Nephron (organoid): ENCODE measurements around the gene PTPRN2.

Source experiments
- H3K27ac Mint-ChIP-seq, 3 experiments: 2 replicates each; pipeline ENCODE4 v1.8.0; 2020; ENCODE audit warnings: mixed read lengths in 3 of 3, mild to moderate bottlenecking in 2 of 3, moderate library complexity in 1 of 3
- H3K27me3 Mint-ChIP-seq: 2 replicates; pipeline ENCODE4 v1.8.0; 2021; ENCODE audit warnings: low read depth, mild to moderate bottlenecking, moderate library complexity, mixed read lengths
- H3K36me3 Mint-ChIP-seq: 2 replicates; pipeline ENCODE4 v1.8.0; 2020; ENCODE audit warnings: low read depth, mixed read lengths
- H3K4me1 Mint-ChIP-seq: 2 replicates; pipeline ENCODE4 v1.8.0; 2020; ENCODE audit warnings: mixed read lengths
- H3K4me3 Mint-ChIP-seq, 3 experiments: 2 replicates each; pipeline ENCODE4 v1.8.0; 2020; ENCODE audit warnings: mild to moderate bottlenecking in 3 of 3, mixed read lengths in 3 of 3, moderate library complexity in 2 of 3
- H3K9me3 Mint-ChIP-seq: 2 replicates; pipeline ENCODE4 v1.8.0; 2020; ENCODE audit warnings: mixed read lengths
- CTCF ChIP-seq, 3 experiments: fragments of 200-600 bp; sonication (generic); IDR thresholded peaks; one replicate each; pipeline ENCODE4 v1.5.0; 2021; ENCODE audit warnings: antibody characterized with exemption in 3 of 3; ENCODE audit not compliant: unreplicated experiment in 3 of 3

The PTPRN2 gene

DNA sequence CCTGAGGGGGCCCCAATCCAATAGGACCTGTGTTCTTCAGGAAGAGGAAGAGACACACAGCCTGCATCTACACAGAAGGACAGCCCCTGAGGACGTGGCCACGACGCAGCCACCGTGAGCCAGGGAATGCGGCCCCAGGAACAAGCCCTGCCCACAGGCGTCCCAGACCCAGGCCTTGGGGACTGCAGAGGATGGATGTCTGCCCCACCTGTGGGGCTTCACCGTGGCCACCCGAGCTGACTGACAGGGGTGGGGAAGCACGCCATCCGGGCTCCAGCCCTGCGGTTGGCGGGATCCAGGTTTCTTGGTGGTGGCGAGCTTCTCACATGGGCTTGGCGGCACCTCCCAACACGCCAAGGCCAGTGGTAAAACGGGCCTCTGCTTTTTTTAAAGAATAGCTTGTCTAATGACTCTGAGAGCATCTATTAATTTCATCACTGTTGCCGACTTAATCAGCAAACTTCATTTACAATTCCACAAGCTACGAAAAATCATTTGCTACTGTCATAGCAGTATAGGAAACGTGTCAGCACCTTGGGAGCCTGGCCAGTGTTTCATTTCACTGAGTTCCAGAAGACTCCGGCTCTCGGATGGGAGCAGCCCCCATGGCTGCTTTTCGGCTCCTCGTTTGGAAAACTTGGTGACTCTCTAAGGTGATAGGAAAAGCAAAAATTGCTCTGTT, 584.0 kb downstream of the PTPRN2 start:
- H3K36me3 Mint-ChIP-seq: no peaks in the 10 kb centered on the region
- TF ChIP-seq CTCF (IDR thresholded peaks at IDR 0.05; ENCODE audit: unreplicated experiment in 3 of 3): no peak
- H3K27ac Mint-ChIP-seq: no peak overlapping the region
- H3K27me3 Mint-ChIP-seq: peaks cover 31% of the 10 kb centered on the region
- H3K9me3 Mint-ChIP-seq: no peaks in the 10 kb centered on the region
- H3K4me1 Mint-ChIP-seq: peaks cover 2% of the 10 kb centered on the region
- no peak overlapping the region for H3K4me3 Mint-ChIP-seq

DNA sequence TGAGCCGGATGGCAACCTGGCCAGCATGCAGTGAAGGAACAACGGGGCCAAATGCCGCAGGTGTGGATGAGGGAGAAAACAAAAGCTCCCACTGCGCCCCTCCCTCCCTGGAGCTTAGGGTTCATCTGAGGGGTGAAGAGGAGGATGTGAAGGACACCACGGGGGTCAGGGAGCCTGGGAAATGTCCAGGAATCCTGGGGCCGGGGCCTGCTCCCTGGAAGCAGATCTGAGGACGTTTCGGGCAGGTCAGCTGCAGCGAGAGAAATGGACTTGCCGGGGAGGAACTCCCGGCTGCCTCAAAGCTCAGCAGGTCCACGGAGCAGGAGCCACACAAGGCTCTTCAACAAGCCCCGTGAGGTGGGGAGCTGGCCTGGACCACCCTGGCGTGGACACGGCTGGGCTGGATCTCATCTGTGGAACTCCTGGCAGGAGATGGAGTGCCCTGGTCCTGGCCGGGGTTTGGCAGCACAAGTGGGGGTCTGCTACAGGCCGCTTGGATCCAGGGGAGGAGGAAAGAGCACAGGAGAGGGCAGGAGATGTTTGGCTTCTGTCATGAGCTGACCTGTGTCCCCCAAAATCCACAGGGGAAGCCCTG, 585.0 kb downstream of the PTPRN2 start:
- no peaks in the 10 kb centered on the region for H3K4me1 Mint-ChIP-seq
- no peaks in the 10 kb centered on the region for H3K36me3 Mint-ChIP-seq
- H3K27ac Mint-ChIP-seq: no peak overlapping the region
- no peak for TF ChIP-seq CTCF (IDR thresholded peaks at IDR 0.05; ENCODE audit: unreplicated experiment in 3 of 3)
- H3K27me3 Mint-ChIP-seq: peaks cover 24% of the 10 kb centered on the region
- no peaks in the 10 kb centered on the region for H3K9me3 Mint-ChIP-seq
- H3K4me3 Mint-ChIP-seq: no peak overlapping the region

DNA sequence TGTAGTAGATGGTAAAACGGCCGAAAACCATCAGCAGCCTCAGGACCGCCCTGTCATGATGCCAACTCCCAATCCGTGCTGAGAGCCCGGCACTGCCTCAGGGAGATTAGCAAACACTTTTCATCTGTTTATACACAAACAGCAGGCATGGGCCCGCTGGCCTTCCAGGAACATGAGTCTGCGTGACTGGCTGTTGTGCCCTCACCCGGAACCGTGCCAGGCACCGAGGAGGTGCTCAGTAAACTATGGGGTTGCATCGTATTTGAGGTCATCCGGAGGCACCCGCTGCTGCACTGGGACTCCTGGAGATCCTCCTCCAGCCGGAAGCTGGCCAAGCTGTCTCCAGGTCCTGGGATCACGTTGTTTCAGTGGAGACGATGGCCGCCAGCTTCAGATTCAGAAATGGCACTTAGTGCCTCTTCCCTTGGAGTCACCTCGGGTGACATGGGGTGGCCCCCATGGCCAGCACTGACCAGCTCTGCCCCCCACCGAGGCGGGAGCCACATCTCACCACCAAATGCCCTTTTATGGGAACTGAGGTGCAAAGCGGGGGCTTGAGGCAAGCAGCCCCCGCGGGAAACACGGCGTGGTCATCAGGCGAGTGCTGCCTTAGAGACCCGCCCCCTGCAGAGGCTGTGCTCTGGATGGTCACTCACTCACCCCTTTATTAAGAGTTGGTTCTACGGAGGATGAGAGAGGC, 585.9 kb downstream of the PTPRN2 start:
- H3K36me3 Mint-ChIP-seq: no peaks in the 10 kb centered on the region
- no peak for TF ChIP-seq CTCF (IDR thresholded peaks at IDR 0.05; ENCODE audit: unreplicated experiment in 3 of 3)
- peaks cover 22% of the 10 kb centered on the region for H3K27me3 Mint-ChIP-seq
- H3K27ac Mint-ChIP-seq: no peak overlapping the region
- no peaks in the 10 kb centered on the region for H3K4me1 Mint-ChIP-seq
- no peak overlapping the region for H3K4me3 Mint-ChIP-seq
- no peaks in the 10 kb centered on the region for H3K9me3 Mint-ChIP-seq

DNA sequence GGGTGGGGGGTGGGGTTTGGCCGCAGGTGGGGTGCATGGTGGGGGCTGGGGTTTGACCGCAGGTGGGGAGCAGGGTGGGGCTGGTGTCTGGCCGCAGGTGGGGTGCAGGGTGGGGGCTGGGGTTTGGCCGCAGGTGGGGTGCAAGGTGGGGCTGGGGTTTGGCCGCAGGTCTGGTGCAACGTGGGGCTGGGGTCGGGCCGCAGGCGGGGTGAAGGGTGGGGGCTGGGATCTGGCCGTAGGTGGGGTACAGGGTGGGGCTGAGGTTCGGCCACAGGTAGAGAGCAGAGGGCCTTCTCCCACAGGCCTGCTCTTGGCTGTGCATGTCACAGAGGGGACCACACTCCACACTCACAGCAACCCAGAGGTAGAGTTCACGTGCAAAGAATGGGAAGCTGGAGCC, 586.6 kb downstream of the PTPRN2 start:
- no peak overlapping the region for H3K4me3 Mint-ChIP-seq
- no peaks in the 10 kb centered on the region for H3K9me3 Mint-ChIP-seq
- H3K27ac Mint-ChIP-seq: no peak overlapping the region
- no peaks in the 10 kb centered on the region for H3K4me1 Mint-ChIP-seq
- no peak for TF ChIP-seq CTCF (IDR thresholded peaks at IDR 0.05; ENCODE audit: unreplicated experiment in 3 of 3)
- H3K36me3 Mint-ChIP-seq: no peaks in the 10 kb centered on the region
- peaks cover 22% of the 10 kb centered on the region for H3K27me3 Mint-ChIP-seq

DNA sequence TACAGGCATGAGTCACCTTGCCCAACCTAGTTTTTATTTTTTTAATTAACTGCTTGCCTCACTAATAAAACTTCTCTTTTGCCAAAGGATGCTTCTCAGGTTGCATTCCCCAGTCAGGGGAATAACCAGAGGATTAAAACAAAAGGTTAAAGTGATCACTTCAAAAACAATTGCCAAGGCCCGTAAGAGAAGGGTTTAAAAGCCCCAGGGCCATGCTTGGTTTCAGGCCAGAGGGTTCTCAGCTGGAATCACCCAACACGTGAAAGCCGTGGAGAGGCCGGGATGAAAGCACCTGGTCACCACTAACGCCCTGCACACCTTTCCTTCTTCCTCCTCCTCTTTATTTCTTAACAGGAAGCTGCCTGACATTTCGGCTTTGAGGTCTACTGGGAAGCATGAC, 587.5 kb downstream of the PTPRN2 start:
- H3K36me3 Mint-ChIP-seq: no peaks in the 10 kb centered on the region

More for the DNA sequence above, 587.5 kb downstream of the PTPRN2 start:
- Mint-ChIP-seq H3K4me3 (no peak overlapping the region), H3K27me3 (peaks cover 22% of the 10 kb centered on the region), H3K27ac (no peak overlapping the region), H3K9me3 (no peaks in the 10 kb centered on the region), H3K4me1 (peaks cover 4% of the 10 kb centered on the region)
- TF ChIP-seq CTCF (IDR thresholded peaks at IDR 0.05; ENCODE audit: unreplicated experiment in 3 of 3): no peak
